ENCODE data around the gene LRRC1.

Gene LRRC1

GRCh38 chr6:53892707-53893106 lies 97.9 kb downstream of the LRRC1 start:
- H3K9ac ChIP-seq (ENCODE audit: low read depth, low read length), result no peak overlapping the region
- H3K27ac ChIP-seq (ENCODE audit: low read depth, low read length), result no peak overlapping the region
- peaks cover 7% of the 10 kb centered on the region; the same call in 1 of the 2 replicates for H3K36me3 ChIP-seq (ENCODE audit: control insufficient read depth, insufficient read depth, low read length)
- H3K27me3 ChIP-seq (ENCODE audit: control insufficient read depth, insufficient read depth, low read length), result no peaks in the 10 kb centered on the region
- no peak overlapping the region for H3K4me3 ChIP-seq (ENCODE audit: low read depth, low read length)
- no peaks in the 10 kb centered on the region for H3K9me3 ChIP-seq (ENCODE audit: control insufficient read depth, insufficient read depth, low read length)
- H3K4me1 ChIP-seq (ENCODE audit: control insufficient read depth, insufficient read depth, low read length), result peaks cover 47% of the 10 kb centered on the region

- no peaks in the 10 kb centered on the region for H3K9me3 ChIP-seq (ENCODE audit: control insufficient read depth, insufficient read depth, low read length)
- H3K27me3 ChIP-seq (ENCODE audit: control insufficient read depth, insufficient read depth, low read length), result no peaks in the 10 kb centered on the region
- H3K4me1 ChIP-seq (ENCODE audit: control insufficient read depth, insufficient read depth, low read length), result peaks cover 33% of the 10 kb centered on the region
- no peak overlapping the region for H3K27ac ChIP-seq (ENCODE audit: low read depth, low read length)
- peaks cover 11% of the 10 kb centered on the region; the same call in 1 of the 2 replicates for H3K36me3 ChIP-seq (ENCODE audit: control insufficient read depth, insufficient read depth, low read length)
- H3K4me3 ChIP-seq (ENCODE audit: low read depth, low read length), result no peak overlapping the region
- H3K9ac ChIP-seq (ENCODE audit: low read depth, low read length), result no peak overlapping the region
Observed at GRCh38 chr6:53894091-53894490, 99.3 kb downstream of the LRRC1 start.

GRCh38 chr6:53896196-53896595 lies 101.4 kb downstream of the LRRC1 start:
- Histone ChIP-seq H3K9ac (ENCODE audit: low read depth, low read length) (no peak overlapping the region), H3K9me3 (ENCODE audit: control insufficient read depth, insufficient read depth, low read length) (no peaks in the 10 kb centered on the region), H3K4me3 (ENCODE audit: low read depth, low read length) (no peak overlapping the region), H3K27ac (ENCODE audit: low read depth, low read length) (no peak overlapping the region), H3K27me3 (ENCODE audit: control insufficient read depth, insufficient read depth, low read length) (no peaks in the 10 kb centered on the region), H3K36me3 (ENCODE audit: control insufficient read depth, insufficient read depth, low read length) (peaks cover 18% of the 10 kb centered on the region; the same call in 1 of the 2 replicates), H3K4me1 (ENCODE audit: control insufficient read depth, insufficient read depth, low read length) (peaks cover 14% of the 10 kb centered on the region)

GRCh38 chr6:53898026-53898795 lies 103.4 kb downstream of the LRRC1 start:
- Histone ChIP-seq H3K4me1 (ENCODE audit: control insufficient read depth, insufficient read depth, low read length) (peaks cover 14% of the 10 kb centered on the region), H3K9ac (ENCODE audit: low read depth, low read length) (no peak overlapping the region), H3K27ac (ENCODE audit: low read depth, low read length) (no peak overlapping the region), H3K27me3 (ENCODE audit: control insufficient read depth, insufficient read depth, low read length) (no peaks in the 10 kb centered on the region), H3K36me3 (ENCODE audit: control insufficient read depth, insufficient read depth, low read length) (peaks cover 21% of the 10 kb centered on the region; the same call in 1 of the 2 replicates), H3K9me3 (ENCODE audit: control insufficient read depth, insufficient read depth, low read length) (no peaks in the 10 kb centered on the region), H3K4me3 (ENCODE audit: low read depth, low read length) (no peak overlapping the region)

- no peak overlapping the region for H3K4me3 ChIP-seq (ENCODE audit: low read depth, low read length)
- H3K36me3 ChIP-seq (ENCODE audit: control insufficient read depth, insufficient read depth, low read length), result peaks cover 21% of the 10 kb centered on the region; the same call in 1 of the 2 replicates
- no peak overlapping the region for H3K9ac ChIP-seq (ENCODE audit: low read depth, low read length)
- no peak overlapping the region for H3K27ac ChIP-seq (ENCODE audit: low read depth, low read length)
- peaks cover 9% of the 10 kb centered on the region; the same call in 1 of the 2 replicates for H3K4me1 ChIP-seq (ENCODE audit: control insufficient read depth, insufficient read depth, low read length)
- H3K27me3 ChIP-seq (ENCODE audit: control insufficient read depth, insufficient read depth, low read length), result no peaks in the 10 kb centered on the region
- H3K9me3 ChIP-seq (ENCODE audit: control insufficient read depth, insufficient read depth, low read length), result no peaks in the 10 kb centered on the region
Observed at GRCh38 chr6:53899512-53899911, 104.7 kb downstream of the LRRC1 start.

GRCh38 chr6:53903357-53903756 lies 108.6 kb downstream of the LRRC1 start:
- Histone ChIP-seq H3K27me3 (ENCODE audit: control insufficient read depth, insufficient read depth, low read length) (no peaks in the 10 kb centered on the region), H3K27ac (ENCODE audit: low read depth, low read length) (no peak overlapping the region), H3K4me1 (ENCODE audit: control insufficient read depth, insufficient read depth, low read length) (peaks cover 11% of the 10 kb centered on the region), H3K4me3 (ENCODE audit: low read depth, low read length) (no peak overlapping the region), H3K9me3 (ENCODE audit: control insufficient read depth, insufficient read depth, low read length) (no peaks in the 10 kb centered on the region), H3K36me3 (ENCODE audit: control insufficient read depth, insufficient read depth, low read length) (0 out of 2 replicates have a peak, but pooled peaks cover 10% of the 10 kb centered on the region), H3K9ac (ENCODE audit: low read depth, low read length) (no peak overlapping the region)

- Histone ChIP-seq H3K36me3 (ENCODE audit: control insufficient read depth, insufficient read depth, low read length) (0 out of 2 replicates have a peak, but pooled peaks cover 3% of the 10 kb centered on the region), H3K4me3 (ENCODE audit: low read depth, low read length) (no peak overlapping the region), H3K27ac (ENCODE audit: low read depth, low read length) (no peak overlapping the region), H3K4me1 (ENCODE audit: control insufficient read depth, insufficient read depth, low read length) (peaks cover 11% of the 10 kb centered on the region), H3K9me3 (ENCODE audit: control insufficient read depth, insufficient read depth, low read length) (no peaks in the 10 kb centered on the region), H3K27me3 (ENCODE audit: control insufficient read depth, insufficient read depth, low read length) (no peaks in the 10 kb centered on the region), H3K9ac (ENCODE audit: low read depth, low read length) (no peak overlapping the region)
Observed at GRCh38 chr6:53906103-53906502, 111.3 kb downstream of the LRRC1 start.

- H3K9ac ChIP-seq (ENCODE audit: low read depth, low read length), result no peak overlapping the region
- no peak overlapping the region for H3K27ac ChIP-seq (ENCODE audit: low read depth, low read length)
- no peaks in the 10 kb centered on the region for H3K27me3 ChIP-seq (ENCODE audit: control insufficient read depth, insufficient read depth, low read length)
- no peak overlapping the region for H3K4me3 ChIP-seq (ENCODE audit: low read depth, low read length)
- H3K4me1 ChIP-seq (ENCODE audit: control insufficient read depth, insufficient read depth, low read length), result peaks cover 11% of the 10 kb centered on the region
- no peaks in the 10 kb centered on the region for H3K9me3 ChIP-seq (ENCODE audit: control insufficient read depth, insufficient read depth, low read length)
- H3K36me3 ChIP-seq (ENCODE audit: control insufficient read depth, insufficient read depth, low read length), result 0 out of 2 replicates have a peak, but pooled peaks cover 3% of the 10 kb centered on the region
Observed at GRCh38 chr6:53906842-53907241, 112.0 kb downstream of the LRRC1 start.

- peaks cover 16% of the 10 kb centered on the region for H3K4me1 ChIP-seq (ENCODE audit: control insufficient read depth, insufficient read depth, low read length)
- H3K9me3 ChIP-seq (ENCODE audit: control insufficient read depth, insufficient read depth, low read length), result no peaks in the 10 kb centered on the region
- no peak overlapping the region for H3K27ac ChIP-seq (ENCODE audit: low read depth, low read length)
- no peaks in the 10 kb centered on the region for H3K36me3 ChIP-seq (ENCODE audit: control insufficient read depth, insufficient read depth, low read length)
- H3K27me3 ChIP-seq (ENCODE audit: control insufficient read depth, insufficient read depth, low read length), result no peaks in the 10 kb centered on the region
- H3K4me3 ChIP-seq (ENCODE audit: low read depth, low read length), result no peak overlapping the region
- no peak overlapping the region for H3K9ac ChIP-seq (ENCODE audit: low read depth, low read length)
Observed at GRCh38 chr6:53910834-53911233, 116.0 kb downstream of the LRRC1 start.

- Histone ChIP-seq H3K4me3 (ENCODE audit: low read depth, low read length) (no peak overlapping the region), H3K9ac (ENCODE audit: low read depth, low read length) (no peak overlapping the region), H3K36me3 (ENCODE audit: control insufficient read depth, insufficient read depth, low read length) (no peaks in the 10 kb centered on the region), H3K9me3 (ENCODE audit: control insufficient read depth, insufficient read depth, low read length) (no peaks in the 10 kb centered on the region), H3K4me1 (ENCODE audit: control insufficient read depth, insufficient read depth, low read length) (peaks cover 7% of the 10 kb centered on the region), H3K27me3 (ENCODE audit: control insufficient read depth, insufficient read depth, low read length) (no peaks in the 10 kb centered on the region), H3K27ac (ENCODE audit: low read depth, low read length) (no peak overlapping the region)
Observed at GRCh38 chr6:53912661-53913060, 117.9 kb downstream of the LRRC1 start.

- Histone ChIP-seq H3K9ac (ENCODE audit: low read depth, low read length) (no peak overlapping the region), H3K4me1 (ENCODE audit: control insufficient read depth, insufficient read depth, low read length) (peaks cover 5% of the 10 kb centered on the region; the same call in 1 of the 2 replicates), H3K36me3 (ENCODE audit: control insufficient read depth, insufficient read depth, low read length) (no peaks in the 10 kb centered on the region), H3K4me3 (ENCODE audit: low read depth, low read length) (no peak overlapping the region), H3K27me3 (ENCODE audit: control insufficient read depth, insufficient read depth, low read length) (no peaks in the 10 kb centered on the region), H3K27ac (ENCODE audit: low read depth, low read length) (no peak overlapping the region), H3K9me3 (ENCODE audit: control insufficient read depth, insufficient read depth, low read length) (no peaks in the 10 kb centered on the region)
Observed at GRCh38 chr6:53913286-53913685, 118.5 kb downstream of the LRRC1 start.

Data from HUES48 (cell line).